MM.1S (cell line): ENCODE measurements around the gene XPO6.

Source experiments
- DNase-seq: peaks from one replicate; pipeline ENCODE4 v3.0.0-alpha.2; 2015
- H2AFZ ChIP-seq: fragments of 300-600 bp; sonication (generic); 2 replicates; pipeline ENCODE4 v1.6.0; 2016; ENCODE audit warnings: antibody characterized with exemption, low read length
- H3F3A ChIP-seq: fragments of 300-600 bp; sonication (generic); 2 replicates; pipeline ENCODE4 v1.6.1; 2016; ENCODE audit warnings: mild to moderate bottlenecking, antibody characterized with exemption, low read length, moderate library complexity, mixed read lengths; ENCODE audit not compliant: insufficient read depth
- H3K27ac ChIP-seq: fragments of 300-600 bp; sonication (generic); 2 replicates; pipeline ENCODE4 v1.5.1; 2016; ENCODE audit warnings: mild to moderate bottlenecking, low read length
- H3K27me3 ChIP-seq: fragments of 300-600 bp; sonication (generic); replicated peaks from 2 replicates; pipeline ENCODE4 v1.6.0; 2016; ENCODE audit warnings: low read length; ENCODE audit not compliant: insufficient read depth
- H3K36me3 ChIP-seq: fragments of 300-600 bp; sonication (generic); replicated peaks from 2 replicates; pipeline ENCODE4 v1.6.1; 2016; ENCODE audit warnings: mild to moderate bottlenecking, low read length, mixed read lengths; ENCODE audit not compliant: insufficient read depth
- H3K4me1 ChIP-seq: fragments of 300-600 bp; sonication (generic); 2 replicates; pipeline ENCODE4 v1.6.1; 2016; ENCODE audit warnings: low read length, mixed read lengths
- H3K4me2 ChIP-seq: fragments of 300-600 bp; sonication (generic); 2 replicates; pipeline ENCODE4 v1.6.0; 2016; ENCODE audit warnings: low read depth, low read length
- H3K4me3 ChIP-seq: fragments of 300-600 bp; sonication (generic); 2 replicates; pipeline ENCODE4 v1.5.1; 2016; ENCODE audit warnings: low read length, mixed read lengths
- H3K79me2 ChIP-seq: fragments of 300-600 bp; sonication (generic); 2 replicates; pipeline ENCODE4 v1.6.1; 2016; ENCODE audit warnings: mixed run types, low read length, mixed read lengths
- H3K9ac ChIP-seq: fragments of 300-600 bp; sonication (generic); 2 replicates; pipeline ENCODE4 v1.6.1; 2016; ENCODE audit warnings: low read length, mixed read lengths
- H3K9me2 ChIP-seq: fragments of 300-600 bp; sonication (generic); replicated peaks from 2 replicates; pipeline ENCODE4 v1.6.1; 2016; ENCODE audit warnings: mild to moderate bottlenecking, low read length, mixed read lengths; ENCODE audit not compliant: insufficient read depth
- H3K9me3 ChIP-seq: fragments of 300-600 bp; sonication (generic); replicated peaks from 2 replicates; pipeline ENCODE4 v1.6.1; 2016; ENCODE audit warnings: mild to moderate bottlenecking, low read length, mixed read lengths; ENCODE audit not compliant: insufficient read depth
- H4K20me1 ChIP-seq: fragments of 300-600 bp; sonication (generic); 2 replicates; pipeline ENCODE4 v1.6.1; 2016; ENCODE audit warnings: mild to moderate bottlenecking, low read length, moderate library complexity, mixed read lengths; ENCODE audit not compliant: insufficient read depth
- CTCF ChIP-seq: fragments of 300-600 bp; sonication (generic); IDR thresholded peaks from 2 replicates; pipeline ENCODE4 v1.5.1; 2016; ENCODE audit warnings: antibody characterized with exemption, low read length, mixed read lengths
- EZH2 ChIP-seq: fragments of 300-600 bp; sonication (generic); optimal IDR thresholded peaks from 2 replicates; pipeline ENCODE3; 2017; ENCODE audit warnings: low read depth, mild to moderate bottlenecking, antibody characterized with exemption, low read length, mixed read lengths
- EZH2phosphoT487 ChIP-seq: fragments of 300-600 bp; sonication (generic); IDR thresholded peaks from 2 replicates; pipeline ENCODE4 v1.6.1; 2018; ENCODE audit warnings: antibody characterized with exemption, low read length

Gene XPO6

GRCh38 chr16:28189245-28189644 is 22.5 kb downstream of the XPO6 start:
- peaks cover 74% of the 10 kb centered on the region for H4K20me1 ChIP-seq
- H3F3A ChIP-seq = peaks cover 13% of the 10 kb centered on the region
- no peaks in the 10 kb centered on the region for H3K9me3 ChIP-seq
- no peak overlapping the region for H3K27ac ChIP-seq
- TF ChIP-seq EZH2 (no peak), EZH2phosphoT487 (no peak), CTCF (no peak)
- H2AFZ ChIP-seq = no peak overlapping the region
- H3K4me2 ChIP-seq = no peak overlapping the region
- H3K9me2 ChIP-seq = no peaks in the 10 kb centered on the region
- peaks cover 97% of the 10 kb centered on the region for H3K79me2 ChIP-seq
- no peaks in the 10 kb centered on the region for H3K36me3 ChIP-seq
- no peak for DNase-seq
- no peak overlapping the region for H3K4me3 ChIP-seq
- H3K4me1 ChIP-seq = peaks cover 22% of the 10 kb centered on the region
- H3K27me3 ChIP-seq = no peaks in the 10 kb centered on the region
- no peak overlapping the region for H3K9ac ChIP-seq

- peaks cover 79% of the 10 kb centered on the region for H4K20me1 ChIP-seq
- peaks cover 97% of the 10 kb centered on the region for H3K79me2 ChIP-seq
- H3K27me3 ChIP-seq = no peaks in the 10 kb centered on the region
- H3K27ac ChIP-seq = no peak overlapping the region
- H3K4me3 ChIP-seq = no peak overlapping the region
- peaks cover 22% of the 10 kb centered on the region for H3K4me1 ChIP-seq
- no peaks in the 10 kb centered on the region for H3K9me3 ChIP-seq
- H3K4me2 ChIP-seq = peak overlapping the region; percentile 15; the same call in 1 of the 2 replicates
- H3F3A ChIP-seq = peaks cover 13% of the 10 kb centered on the region
- no peak overlapping the region for H3K9ac ChIP-seq
- H3K9me2 ChIP-seq = no peaks in the 10 kb centered on the region
- peak; percentile 28 for DNase-seq
- TF ChIP-seq EZH2phosphoT487 (no peak), CTCF (no peak), EZH2 (no peak)
- H3K36me3 ChIP-seq = no peaks in the 10 kb centered on the region
- H2AFZ ChIP-seq = no peak overlapping the region
Measured at GRCh38 chr16:28188085-28188916, 23.5 kb downstream of the XPO6 start.

GRCh38 chr16:28187595-28188004 is 24.2 kb downstream of the XPO6 start:
- no peaks in the 10 kb centered on the region for H3K9me3 ChIP-seq
- H4K20me1 ChIP-seq = peaks cover 79% of the 10 kb centered on the region
- peaks cover 22% of the 10 kb centered on the region for H3K4me1 ChIP-seq
- H2AFZ ChIP-seq = no peak overlapping the region
- H3K9ac ChIP-seq = no peak overlapping the region
- H3F3A ChIP-seq = peaks cover 13% of the 10 kb centered on the region
- peak overlapping the region; percentile 15; the same call in 1 of the 2 replicates for H3K4me2 ChIP-seq
- TF ChIP-seq EZH2phosphoT487 = no peak
- TF ChIP-seq CTCF = no peak
- TF ChIP-seq EZH2 = no peak
- peaks cover 97% of the 10 kb centered on the region for H3K79me2 ChIP-seq
- H3K27ac ChIP-seq = no peak overlapping the region
- H3K36me3 ChIP-seq = no peaks in the 10 kb centered on the region
- no peaks in the 10 kb centered on the region for H3K9me2 ChIP-seq
- no peaks in the 10 kb centered on the region for H3K27me3 ChIP-seq
- DNase-seq = peak; percentile 70
- no peak overlapping the region for H3K4me3 ChIP-seq
